GM21423 (cell line): ENCODE measurements around the gene OTOG.

ENCODE experiments used
- ATAC-seq: cut with Tn5 transposase; IDR thresholded peaks from one replicate; pipeline ENCODE4 v1.9.1; 2021; ENCODE audit warnings: mild to moderate bottlenecking, moderate library complexity; ENCODE audit not compliant: unreplicated experiment

OTOG gene

GRCh38 chr11:17519061-17519885 lies 27.8 kb upstream of the OTOG start:
- no peak for ATAC-seq

- ATAC-seq, result no peak
Measured at GRCh38 chr11:17521106-17521900, 25.8 kb upstream of the OTOG start.

DNA sequence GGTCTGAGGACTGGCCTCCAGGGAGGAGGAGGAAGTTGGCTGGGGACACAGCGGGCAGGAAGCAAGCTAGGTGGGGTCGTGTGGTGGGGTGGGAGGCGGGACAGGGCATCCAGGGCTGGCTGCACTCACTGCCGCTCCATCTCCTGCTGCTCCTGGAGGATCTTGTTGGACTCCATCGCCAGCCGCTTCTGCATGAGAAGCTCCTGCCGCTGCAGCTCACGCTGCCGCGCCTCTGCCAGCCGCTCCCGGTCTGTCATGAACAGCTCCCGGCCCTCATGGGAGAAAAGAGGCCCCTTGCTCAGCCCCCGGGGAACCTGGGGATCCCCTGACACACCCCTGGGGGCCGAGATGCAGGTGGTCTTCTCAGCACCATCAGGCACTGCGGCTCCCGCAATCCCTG lies 24.4 kb upstream of the OTOG start:
- ATAC-seq, result no peak

DNA sequence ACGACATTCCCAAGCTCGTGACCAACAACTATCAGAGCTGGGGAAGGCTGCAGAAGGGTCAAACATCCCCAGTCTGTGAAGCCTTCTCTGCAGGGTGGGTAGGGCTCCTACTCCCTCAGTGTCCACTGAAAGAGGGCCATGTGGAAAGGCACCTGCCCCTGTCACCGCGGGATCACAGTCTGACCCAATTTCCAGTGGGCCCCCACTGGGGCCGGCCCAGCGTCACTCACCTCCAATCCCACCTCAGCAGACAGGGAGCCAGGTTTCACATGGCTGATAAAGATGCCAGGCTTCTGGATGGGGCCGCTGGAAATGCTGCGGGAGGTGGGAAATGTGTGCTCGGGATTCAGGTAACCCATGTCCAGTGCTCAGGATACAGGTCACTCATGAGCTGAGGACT lies 22.8 kb upstream of the OTOG start:
- no peak for ATAC-seq

- ATAC-seq, result no peak
Measured at GRCh38 chr11:17525570-17525969, 21.5 kb upstream of the OTOG start.

GRCh38 chr11:17526326-17526725 lies 20.7 kb upstream of the OTOG start:
- ATAC-seq, result no peak

DNA sequence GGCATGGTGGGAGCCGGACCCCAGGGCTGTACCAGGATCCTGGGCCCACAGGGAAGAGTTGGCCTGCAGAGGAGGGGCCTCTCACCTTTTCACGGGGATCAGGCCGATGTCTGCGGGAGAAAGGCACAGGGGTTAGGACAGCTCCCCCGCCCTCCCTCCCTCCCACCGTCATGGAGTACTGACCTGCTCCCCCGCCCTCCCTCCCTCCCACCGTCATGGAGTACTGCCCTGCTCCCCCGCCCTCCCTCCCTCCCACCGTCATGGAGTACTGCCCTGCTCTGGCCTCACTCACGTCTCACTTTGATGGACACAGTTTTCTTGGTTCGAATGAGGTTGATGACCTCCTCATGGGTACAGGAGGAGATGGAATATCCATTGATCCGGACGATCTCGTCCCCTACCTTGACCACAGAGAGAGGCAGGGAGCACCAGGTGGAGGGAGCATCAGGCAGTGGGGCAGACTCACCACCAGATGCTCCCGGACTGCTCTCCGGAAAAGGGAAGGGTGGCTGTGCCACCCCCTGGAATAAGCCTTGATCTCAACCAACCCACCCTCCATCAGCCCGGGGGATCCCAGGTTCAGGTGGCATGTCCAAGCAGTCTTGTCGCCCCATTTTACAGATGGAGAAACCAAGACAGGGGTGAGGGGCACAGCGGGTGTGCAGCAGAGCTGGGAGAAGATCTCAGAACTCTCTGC lies 20.0 kb upstream of the OTOG start:
- no peak for ATAC-seq

- ATAC-seq, result no peak
Measured at GRCh38 chr11:17527628-17527995, 19.4 kb upstream of the OTOG start.

- no peak for ATAC-seq
Measured at GRCh38 chr11:17528181-17528691, 18.8 kb upstream of the OTOG start.

DNA sequence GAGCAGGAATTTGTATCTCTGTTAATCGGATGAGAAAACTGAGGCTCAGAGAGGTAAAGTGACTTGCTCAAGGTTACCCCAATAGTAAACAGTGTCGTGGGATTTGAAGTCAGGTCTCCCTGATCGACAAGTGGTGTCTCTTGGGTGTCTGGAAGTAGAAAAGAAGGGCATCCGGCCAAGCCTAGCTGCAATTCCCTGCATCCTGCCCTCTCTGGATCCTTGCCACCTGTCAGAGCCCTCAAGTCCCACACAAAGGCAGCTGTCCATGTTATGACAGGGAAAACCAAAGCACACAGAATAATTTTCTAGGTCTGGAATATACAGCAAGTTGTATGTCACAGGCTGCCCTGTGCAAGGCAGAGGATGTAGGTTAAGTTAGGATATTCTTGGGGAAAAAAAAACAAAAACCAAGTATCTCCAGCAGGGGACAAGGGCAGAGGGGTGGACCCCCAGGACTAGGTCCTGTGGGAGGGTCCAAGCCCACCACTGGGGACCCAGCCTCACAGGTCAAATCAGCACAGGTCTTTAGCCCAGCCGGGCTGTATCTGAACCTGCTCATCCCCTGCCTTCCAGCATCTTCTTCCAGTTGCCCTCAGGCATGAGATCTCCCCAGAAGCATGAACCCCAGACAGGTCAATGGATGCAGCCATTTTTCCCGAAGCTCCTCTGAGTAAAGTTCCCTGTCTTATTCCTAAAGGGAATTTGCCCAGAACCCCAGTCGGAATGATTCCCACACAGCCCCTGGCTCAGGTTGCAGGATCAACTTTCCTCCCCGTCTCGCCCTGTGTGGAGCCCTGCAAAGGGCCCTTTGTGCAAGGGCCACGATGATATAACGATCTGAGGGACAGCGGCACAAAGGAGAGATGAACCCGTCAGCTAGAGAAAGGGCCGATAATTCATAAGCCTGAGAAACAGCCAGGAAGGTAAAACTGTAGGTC lies 17.9 kb upstream of the OTOG start:
- no peak for ATAC-seq

GRCh38 chr11:17529844-17530185 lies 17.2 kb upstream of the OTOG start:
- no peak for ATAC-seq

DNA sequence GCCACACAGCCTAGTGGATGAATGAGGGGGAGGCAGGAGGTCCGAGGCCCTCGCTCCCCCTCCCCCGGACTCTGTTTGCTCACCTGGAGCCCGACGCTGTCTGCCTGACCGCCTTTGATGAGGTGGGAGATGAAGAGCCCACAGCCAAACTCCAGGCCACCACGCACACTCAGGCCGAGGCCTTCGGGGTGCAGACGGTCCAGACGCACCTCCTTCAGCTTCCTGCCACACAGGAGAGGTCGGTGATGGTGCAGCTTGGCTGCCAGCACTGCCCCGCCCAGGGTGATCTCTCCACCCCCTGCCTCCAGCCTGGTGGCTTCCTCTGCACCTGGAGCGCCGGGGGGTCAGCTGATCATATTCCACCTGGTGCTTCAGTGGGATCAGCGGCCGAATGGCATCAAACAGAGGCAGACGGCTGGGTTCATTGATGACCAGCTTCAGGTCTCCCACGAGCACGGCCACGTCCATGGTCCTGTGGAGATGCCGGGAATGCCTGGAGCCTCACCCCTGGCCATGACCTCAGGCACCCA lies 15.9 kb upstream of the OTOG start:
- no peak for ATAC-seq

DNA sequence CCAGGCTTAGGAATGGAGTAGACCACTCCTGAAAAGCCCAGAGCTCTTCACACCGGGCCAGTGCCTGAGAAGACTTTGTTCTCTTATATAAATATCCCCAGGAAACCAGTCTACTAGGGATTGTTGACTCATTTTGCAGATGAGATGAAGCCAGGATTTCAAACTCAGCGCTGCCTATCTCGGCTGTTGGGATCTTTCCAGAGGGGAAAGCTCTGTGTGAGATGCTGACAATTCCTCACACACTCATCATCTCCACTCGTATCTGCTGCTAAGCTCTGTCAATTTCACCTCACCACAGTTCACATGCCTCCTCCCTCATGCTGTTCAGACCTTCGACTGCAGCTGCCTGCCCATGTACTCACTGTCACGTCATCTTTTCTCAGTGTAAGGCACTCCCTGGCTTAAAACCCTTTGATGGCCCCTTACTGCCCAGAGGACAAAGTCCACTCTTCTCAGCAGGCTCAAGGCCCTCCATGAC lies 15.4 kb upstream of the OTOG start:
- no peak for ATAC-seq

DNA sequence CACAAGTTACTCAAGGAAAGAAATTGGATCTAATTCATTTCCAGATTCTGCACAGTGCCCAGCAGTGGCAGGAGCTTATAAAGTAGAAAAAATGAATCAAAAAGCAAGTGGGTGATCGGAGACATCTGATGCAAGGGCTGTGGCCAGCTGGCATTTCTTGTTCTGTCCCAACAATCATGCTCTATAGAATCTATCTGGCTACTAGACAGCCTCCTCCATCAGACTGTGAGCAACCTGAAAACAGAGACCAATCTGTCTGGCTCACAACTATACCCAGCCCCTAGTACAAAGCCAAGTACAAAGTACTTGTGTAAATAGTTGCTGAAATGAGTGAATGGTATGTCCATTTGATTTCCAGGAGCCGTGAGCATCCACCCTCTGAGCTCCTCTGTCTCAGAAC lies 14.3 kb upstream of the OTOG start:
- ATAC-seq, result no peak

DNA sequence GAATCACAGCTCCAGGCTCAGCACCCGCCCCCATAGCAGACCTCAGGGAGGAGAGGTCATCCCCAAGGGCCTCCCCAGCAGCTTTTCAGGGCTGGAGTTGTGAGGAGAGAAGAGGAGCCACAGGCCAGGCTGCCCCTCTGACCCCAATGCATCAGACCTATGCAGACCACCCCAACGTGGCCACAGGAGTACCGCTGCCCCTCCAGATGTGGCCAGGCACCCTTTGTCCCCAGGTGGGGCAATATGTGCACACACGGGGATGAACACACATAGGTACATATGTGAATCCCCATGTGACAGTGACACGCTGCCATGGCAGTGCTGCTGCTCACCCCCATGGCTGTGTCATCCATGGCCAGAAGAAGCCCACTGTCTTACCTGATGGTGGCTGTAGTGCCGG lies 13.7 kb upstream of the OTOG start:
- no peak for ATAC-seq

DNA sequence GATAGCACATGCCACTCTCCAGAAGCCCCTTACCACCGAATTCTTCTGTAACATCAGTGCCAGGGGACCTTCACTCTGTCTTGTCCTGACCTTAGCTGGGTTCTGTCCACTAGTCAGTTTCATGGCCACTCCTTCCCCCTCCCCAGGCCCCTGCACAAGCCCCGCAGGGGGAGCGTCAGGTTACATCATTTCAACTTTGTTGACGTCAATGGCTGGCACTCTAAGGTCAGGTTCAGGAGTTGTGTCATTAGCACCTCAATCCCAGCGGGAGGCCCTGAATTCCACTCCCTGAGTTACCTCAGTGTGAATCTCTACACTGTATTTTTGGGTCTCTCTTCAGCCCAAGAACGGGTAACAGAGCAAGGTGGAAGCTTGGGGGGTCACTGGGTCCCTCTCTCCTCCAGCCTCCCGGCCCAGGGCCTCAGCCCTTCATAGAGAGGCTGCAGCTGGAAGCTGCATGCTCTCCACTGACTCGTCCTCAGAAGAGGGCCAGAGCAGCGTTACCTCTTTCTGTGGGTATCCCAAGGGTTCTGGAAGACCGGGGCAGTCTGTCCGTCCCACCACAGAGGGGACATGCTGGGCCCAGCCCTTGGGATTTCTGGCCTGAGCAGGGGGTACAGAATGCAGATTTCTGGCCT lies 13.2 kb upstream of the OTOG start:
- ATAC-seq, result no peak

- ATAC-seq, result no peak
Measured at GRCh38 chr11:17535488-17535887, 11.6 kb upstream of the OTOG start.

DNA sequence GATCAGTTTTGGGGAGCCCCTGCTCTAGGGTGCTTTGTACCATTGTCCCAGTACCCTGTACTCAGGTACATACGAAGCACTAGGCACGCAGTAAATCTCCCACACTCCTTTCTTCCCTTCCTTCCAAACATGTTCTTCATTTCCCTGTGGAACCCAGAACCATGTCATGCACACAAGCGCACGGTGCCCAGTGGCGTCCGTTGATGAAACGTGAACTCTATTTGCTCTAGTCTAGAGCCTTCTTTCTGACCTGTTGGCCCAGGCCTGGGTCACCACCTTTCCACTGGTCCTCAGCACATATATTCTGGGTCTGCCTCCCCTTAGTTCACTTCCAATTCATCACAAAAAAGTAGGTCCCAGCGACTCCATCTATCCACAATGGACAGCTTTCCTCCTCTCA lies 9.8 kb upstream of the OTOG start:
- ATAC-seq, result no peak

GRCh38 chr11:17538054-17538453 lies 9.0 kb upstream of the OTOG start:
- no peak for ATAC-seq

DNA sequence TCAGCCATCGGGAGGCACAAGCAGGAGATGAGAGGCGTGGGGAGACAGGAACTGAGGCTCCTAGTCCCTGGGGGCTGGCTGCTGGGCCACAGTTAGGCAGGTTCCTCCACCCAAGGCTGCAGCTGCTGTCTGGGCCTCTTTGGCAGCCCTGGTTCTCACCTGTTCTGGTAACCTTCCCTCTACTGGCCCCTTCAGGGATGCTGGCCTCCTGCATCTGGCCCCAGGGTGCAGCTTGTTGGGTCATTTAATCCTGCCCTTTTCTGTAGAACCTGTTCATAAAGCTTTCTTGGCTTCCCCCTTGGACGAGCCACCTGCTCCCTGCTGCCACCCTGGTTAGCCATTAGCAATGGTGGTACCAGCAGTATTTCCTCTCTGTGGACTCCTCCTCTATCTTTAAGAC lies 8.3 kb upstream of the OTOG start:
- ATAC-seq, result no peak
